Measurements from ENCODE around the gene SPAG6.

The SPAG6 gene

DNA sequence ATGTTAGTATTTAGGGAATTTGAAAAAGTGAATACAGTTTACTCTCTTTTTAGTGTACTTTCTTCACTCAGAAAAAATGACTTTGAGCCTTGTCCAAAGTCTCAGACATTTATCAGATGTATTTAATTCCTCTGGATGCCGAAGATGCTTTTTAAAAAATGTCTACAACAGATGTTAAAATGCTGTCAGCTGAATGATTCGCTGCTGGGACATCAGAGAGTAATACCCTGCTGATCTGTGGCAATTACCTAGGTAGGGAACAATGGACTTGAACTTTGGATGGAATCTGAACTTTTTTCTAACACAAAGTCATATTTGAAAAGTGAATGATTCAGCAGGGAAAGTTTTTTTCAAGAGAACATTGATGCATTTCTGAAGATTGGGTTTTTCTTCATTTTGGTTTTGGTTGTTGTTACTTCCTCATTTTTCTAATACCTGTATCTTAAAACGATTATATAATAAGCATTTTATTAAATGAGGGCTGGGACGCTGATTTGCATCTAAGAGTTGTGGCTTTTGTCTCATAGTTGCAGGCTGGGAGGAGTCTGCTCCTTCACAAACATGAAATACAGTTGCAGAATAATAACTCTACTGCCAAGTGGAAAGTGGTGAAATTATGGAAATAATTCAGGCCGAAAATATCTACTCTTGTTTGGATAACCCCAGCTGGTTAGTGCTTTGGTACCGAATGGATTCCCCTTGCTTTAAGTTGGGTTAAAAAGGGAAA is 98.0 kb downstream of the SPAG6 start:
- no peak for DNase-seq (ENCODE audit: low read depth)
- no peak overlapping the region for H3K4me3 ChIP-seq (ENCODE audit: low read length)
- TF ChIP-seq, protein P1, sequence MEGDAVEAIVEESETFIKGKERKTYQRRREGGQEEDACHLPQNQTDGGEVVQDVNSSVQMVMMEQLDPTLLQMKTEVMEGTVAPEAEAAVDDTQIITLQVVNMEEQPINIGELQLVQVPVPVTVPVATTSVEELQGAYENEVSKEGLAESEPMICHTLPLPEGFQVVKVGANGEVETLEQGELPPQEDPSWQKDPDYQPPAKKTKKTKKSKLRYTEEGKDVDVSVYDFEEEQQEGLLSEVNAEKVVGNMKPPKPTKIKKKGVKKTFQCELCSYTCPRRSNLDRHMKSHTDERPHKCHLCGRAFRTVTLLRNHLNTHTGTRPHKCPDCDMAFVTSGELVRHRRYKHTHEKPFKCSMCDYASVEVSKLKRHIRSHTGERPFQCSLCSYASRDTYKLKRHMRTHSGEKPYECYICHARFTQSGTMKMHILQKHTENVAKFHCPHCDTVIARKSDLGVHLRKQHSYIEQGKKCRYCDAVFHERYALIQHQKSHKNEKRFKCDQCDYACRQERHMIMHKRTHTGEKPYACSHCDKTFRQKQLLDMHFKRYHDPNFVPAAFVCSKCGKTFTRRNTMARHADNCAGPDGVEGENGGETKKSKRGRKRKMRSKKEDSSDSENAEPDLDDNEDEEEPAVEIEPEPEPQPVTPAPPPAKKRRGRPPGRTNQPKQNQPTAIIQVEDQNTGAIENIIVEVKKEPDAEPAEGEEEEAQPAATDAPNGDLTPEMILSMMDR (conservative IDR thresholded peaks at IDR 0.05; ENCODE audit: low read depth, low read length): no peak

DNA sequence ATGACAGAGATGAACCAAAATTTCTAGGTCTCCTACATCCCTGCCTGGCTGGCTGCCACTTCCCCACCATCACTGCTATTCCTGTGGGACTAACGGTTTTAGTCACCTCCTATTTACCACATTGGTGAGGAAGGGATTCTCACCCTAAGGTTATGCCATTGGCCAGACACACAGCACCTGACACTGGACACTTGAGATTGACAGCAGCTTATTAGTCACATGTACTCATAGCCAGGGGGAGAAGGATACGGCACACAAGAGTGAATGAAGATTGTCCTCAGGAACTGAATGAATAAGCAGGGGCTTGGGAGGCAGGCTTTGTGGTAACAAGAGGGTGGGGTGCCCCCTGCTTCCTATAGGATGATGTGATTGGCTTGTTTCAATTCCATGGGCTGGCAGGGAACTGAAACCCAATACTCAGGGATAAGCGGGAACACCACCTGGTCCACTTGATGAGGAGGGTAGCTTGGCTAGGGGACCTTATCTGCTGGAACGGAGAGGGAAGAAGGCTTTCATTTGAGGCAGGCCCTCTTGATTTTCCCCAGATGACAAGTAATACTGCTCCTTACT is 99.0 kb downstream of the SPAG6 start:
- H3K4me3 ChIP-seq (ENCODE audit: low read length): no peak overlapping the region
- no peak for DNase-seq (ENCODE audit: low read depth)
- TF ChIP-seq, protein P1 (conservative IDR thresholded peaks at IDR 0.05; ENCODE audit: low read depth, low read length): no peak

DNA sequence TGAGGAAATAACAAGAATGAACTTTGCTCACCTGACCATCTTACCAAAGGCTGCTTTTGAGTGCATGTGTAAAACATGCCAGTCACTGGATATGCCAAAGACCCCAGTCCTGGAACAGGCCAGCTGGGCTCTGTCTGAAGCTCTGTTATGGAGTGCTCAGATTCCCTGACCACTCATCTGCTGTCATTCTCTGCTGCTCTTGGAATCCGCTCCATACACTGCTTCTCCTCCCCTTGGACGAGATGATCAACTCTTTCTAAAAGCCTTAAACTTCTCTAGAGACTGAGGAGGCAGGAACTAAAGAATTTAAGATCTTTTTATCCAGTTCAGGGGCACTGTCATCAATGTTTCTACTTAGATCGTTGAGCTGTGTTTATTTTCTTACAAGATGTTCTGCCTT is 100.2 kb downstream of the SPAG6 start:
- no peak overlapping the region for H3K4me3 ChIP-seq (ENCODE audit: low read length)
- DNase-seq (ENCODE audit: low read depth): no peak
- TF ChIP-seq, protein P1 (conservative IDR thresholded peaks at IDR 0.05; ENCODE audit: low read depth, low read length): no peak

DNA sequence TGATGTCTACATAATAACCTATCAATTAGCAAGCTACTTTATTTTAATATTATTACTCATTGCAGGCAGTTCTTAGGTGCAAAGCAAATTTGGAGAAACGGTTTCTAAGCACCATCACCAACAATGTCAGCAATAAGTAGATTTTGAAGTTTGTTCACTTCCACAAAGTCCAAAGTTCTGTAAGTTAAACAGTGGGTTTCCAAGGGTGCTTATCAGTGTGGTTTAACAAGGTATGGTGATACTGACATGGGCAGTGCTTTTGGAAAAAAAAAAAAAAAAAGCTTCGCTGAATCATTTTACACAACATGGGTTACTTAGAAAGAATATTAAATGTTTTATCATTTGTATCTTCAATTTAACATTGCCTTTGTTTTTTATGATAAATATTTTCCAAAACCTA is 101.8 kb downstream of the SPAG6 start:
- TF ChIP-seq, protein P1 (conservative IDR thresholded peaks at IDR 0.05; ENCODE audit: low read depth, low read length): no peak
- H3K4me3 ChIP-seq (ENCODE audit: low read length): no peak overlapping the region
- no peak for DNase-seq (ENCODE audit: low read depth)

DNA sequence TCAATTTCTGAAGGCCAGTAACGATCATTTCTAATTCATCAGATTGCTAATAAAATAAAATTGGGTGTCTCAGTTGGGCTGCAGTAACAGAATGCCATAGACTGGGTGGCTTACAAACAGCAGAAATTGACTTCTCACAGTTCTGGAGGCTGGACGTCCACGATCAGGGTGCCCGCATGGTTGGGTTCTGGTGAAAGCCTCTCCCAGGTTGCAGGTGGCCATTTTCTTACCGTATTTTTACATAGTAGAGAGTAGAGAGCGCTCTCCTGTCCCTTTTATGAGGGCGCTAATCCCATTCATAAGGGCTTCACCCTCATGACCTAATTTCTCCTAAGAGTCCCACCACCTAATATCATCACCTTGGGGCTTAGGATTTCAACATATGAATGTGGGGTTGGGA is 106.0 kb downstream of the SPAG6 start:
- TF ChIP-seq, protein P1 (conservative IDR thresholded peaks at IDR 0.05; ENCODE audit: low read depth, low read length): no peak
- no peak overlapping the region for H3K4me3 ChIP-seq (ENCODE audit: low read length)
- no peak for DNase-seq (ENCODE audit: low read depth)

DNA sequence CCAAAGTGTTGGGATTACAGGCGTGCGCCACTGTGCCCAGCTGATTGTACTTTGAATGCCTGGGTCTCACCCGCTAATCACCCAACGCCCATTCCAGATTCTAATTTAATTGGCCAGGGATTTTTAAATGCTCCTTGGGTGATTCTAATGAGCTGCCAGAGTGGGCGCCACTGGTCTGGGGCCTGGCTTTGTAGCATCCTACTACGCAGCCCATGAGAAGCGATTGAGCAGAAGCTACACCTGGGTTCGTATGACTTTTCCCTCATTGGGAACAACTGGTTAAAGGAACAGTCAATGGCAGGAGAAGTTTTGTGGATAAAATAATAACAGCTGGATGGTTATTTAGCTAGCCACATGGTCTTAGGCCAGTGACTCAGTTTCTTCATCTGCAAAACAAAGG is 108.0 kb downstream of the SPAG6 start:
- DNase-seq (ENCODE audit: low read depth): no peak
- no peak overlapping the region for H3K4me3 ChIP-seq (ENCODE audit: low read length)
- TF ChIP-seq, protein P1 (conservative IDR thresholded peaks at IDR 0.05; ENCODE audit: low read depth, low read length): no peak
